ENCODE measurements around the gene DOCK4.

DOCK4 gene

DNA sequence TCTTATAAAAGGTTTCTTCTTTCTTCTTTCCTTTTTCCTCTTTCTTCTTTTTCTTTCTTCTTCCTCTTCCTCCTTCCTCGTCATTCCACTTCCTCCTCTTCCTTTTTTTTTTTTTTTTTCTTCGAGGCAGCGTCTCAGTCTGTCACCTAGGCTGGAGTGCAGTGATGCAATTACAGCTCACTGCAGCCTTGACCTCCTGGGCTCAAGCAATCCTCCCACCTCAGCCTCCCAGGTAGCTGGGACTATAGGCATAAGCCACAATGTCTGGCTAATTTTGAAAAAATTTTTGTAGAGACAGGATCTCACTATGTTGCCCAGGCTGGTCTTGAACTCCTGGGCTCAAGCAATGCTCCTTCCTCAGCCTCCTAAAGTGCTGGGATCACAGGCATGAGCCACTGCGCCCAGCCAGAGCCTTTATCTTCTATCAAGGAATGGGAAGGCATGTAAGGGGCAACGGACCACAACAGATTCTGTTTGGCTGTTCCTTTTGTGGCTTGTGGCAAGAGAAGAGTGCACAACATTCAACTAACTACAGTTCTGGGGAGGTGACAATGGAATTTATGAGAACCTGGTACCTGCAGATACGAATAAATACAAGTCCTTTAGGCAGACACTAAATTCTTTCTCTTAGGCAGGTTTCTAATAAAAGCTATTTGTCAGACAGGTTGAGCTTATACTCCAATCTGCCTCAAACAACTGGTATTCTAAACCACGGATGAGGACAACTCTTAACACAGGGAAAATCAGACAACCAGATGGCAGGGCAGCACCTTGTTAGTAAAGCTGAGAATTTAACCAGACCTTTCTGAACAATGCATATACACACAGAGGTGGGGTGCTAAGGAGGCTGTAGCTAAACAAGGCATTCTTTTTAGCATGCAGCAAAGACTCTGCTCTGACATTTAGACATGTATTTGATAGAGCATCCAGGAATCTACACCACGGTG, 100.3 kb downstream of the DOCK4 start:
- DNase-seq = no peak

- DNase-seq = no peak
Measured at GRCh38 chr7:112104120-112104519, 102.1 kb downstream of the DOCK4 start.

DNA sequence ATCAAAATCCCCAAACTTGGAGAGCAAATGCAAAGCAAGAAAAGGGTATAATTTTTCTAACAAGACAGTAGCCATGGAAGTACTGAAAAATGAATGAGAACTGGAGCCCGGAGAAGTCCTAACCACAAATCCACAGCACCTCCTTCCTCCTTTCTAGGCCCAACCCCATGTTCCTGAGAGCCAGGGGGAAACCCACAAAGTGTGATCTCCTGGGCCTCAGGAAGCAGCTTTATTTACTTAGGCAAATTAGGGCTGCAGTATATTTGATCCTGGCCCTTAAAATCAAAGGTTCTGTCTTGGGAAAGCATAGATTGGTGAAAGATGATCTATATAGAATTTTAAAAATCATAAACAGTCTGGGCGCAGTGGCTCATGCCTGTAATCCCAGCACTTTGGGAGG, 103.0 kb downstream of the DOCK4 start:
- DNase-seq = no peak

DNA sequence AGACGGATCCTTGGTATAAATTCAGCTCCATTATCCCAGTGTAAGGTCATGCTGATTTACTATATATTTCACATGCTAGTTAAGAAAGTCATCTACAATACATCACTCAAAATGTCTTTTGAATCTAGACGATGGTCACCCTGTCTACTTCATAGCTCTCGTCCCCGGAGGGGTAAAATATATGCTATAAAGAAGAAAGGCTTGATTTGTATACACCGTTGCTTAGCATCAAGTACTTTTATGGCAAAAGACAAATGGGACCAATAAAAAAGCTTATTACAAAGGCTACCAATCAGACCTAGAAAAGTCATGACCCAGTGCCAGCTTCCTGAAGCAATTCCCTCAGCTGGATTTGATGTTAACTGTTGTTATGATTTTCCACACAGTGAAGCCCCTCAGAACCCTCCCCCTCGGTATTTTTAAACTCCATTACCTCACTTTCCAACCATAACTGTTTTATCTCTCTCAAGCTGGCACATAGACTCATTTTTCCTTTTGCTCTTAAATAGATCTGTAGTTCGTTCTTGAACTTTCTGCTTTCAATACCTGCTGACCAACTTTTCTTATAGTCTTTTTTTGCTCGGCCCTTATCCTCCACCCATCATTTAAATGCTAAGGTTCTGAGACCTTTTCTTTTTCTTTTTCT, 104.9 kb downstream of the DOCK4 start:
- no peak for DNase-seq

- no peak for DNase-seq
Measured at GRCh38 chr7:112097524-112097923, 108.7 kb downstream of the DOCK4 start.

DNA sequence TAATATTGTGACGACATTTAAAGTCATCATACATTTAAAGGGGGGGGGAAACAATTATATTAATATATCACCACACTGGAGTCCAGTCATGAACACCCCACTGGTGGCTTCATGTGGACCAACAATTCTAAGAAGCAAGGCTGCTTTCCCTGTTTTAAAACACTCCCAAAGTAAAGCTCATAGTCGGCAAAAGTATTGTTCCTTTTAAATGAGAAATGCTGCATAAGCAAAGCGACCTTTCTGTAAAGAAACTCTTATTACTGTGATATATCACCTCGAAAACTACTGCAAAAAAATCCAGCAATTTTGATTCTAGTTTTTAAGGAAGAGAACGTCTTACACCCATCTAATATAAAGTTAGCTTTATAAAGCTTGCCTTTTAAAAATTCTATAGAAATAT, 112.8 kb downstream of the DOCK4 start:
- DNase-seq = no peak

DNA sequence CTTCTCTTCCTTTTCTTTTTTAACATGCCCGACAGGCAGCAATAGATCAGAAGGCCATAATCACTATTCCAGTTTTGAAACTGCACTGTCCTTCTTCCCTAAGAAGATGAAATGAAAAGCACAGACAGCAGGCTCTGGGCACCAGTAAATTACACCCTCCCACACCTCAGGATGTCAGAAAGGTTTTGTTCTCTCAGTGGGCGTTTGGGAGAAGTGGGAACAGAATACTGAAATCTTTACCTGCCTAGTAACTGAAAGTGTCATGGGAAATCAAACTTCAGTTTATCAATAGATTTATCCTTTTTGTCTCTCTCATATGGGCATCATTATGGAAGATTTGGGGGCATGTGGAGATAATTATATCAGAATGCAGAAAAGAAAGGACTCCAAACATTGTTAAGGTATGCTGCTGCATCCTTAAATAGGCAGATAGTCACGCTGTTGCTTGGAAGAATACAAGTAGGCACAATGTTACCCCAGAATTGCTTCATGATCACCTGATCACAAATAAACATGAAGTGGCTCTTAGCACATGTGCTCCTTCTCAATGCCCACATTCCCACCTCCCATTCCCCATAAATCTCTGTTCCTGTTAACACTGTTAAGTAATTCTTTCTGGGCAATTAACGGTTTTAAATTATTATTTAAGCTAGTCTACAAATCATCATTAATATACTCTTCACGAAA, 113.3 kb downstream of the DOCK4 start:
- DNase-seq = no peak

GRCh38 chr7:112092306-112092705, 113.9 kb downstream of the DOCK4 start:
- DNase-seq = no peak

DNA sequence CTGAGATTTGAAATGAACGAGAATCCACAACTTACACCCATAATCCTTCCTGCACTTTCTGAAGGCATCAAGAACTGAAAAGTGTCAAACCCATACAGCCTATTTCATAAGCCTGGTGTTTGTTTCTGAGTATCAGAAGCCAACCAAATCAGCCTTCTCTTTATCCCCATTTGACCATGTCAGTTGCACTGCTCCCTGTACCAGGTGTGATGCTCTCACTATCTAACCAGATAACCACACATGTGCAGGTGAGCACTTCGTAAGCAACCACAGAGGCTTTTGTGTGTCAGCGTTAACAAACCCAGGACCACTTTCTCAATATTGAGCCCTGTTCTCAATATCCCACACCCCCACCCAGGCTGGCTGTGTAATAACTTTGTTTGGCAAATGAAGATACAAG, 114.4 kb downstream of the DOCK4 start:
- DNase-seq = no peak

DNA sequence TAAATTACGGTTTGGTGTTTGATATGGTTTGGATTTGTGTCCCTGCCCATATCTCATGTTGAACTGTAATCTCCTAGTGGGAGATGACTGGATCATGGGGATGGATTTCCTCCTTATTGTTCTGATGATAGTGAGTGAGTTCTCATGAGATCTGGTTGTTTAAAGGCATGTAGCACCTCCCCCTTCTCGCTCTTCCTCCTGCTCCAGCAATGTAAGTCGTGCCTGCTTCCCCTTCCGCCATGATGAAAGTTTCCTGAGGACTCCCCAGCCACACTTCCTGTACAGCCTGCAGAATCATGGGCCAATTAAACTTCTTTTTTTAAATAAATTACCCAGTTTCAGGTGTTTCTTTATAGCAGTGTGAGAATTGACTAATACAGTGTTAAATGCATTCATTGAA, 116.6 kb downstream of the DOCK4 start:
- no peak for DNase-seq

DNA sequence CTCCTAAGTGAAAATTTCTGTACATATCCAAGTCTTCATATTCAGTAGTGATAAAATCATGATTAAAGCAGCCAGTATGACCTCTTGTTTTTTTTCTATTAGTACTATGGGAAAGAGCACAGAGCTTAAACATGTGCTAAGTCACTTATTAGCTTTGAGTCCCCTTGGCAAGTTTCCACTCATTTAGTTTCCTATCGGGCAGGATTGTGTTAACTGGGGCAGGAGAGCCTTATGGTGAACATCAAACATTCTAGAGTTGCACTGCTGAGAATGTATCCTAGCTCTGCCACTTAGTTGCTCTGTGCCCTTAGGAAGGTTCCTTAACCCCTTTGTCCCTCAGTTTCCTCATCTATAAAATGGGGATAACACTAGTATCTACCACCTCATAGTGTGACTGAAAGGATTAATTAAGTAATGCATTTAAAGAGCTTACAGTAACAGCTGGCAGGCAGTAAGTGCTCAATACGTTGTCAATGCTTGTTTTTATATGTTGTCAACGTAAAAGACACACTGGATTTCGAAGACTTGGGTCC, 117.6 kb downstream of the DOCK4 start:
- no peak for DNase-seq

DNA sequence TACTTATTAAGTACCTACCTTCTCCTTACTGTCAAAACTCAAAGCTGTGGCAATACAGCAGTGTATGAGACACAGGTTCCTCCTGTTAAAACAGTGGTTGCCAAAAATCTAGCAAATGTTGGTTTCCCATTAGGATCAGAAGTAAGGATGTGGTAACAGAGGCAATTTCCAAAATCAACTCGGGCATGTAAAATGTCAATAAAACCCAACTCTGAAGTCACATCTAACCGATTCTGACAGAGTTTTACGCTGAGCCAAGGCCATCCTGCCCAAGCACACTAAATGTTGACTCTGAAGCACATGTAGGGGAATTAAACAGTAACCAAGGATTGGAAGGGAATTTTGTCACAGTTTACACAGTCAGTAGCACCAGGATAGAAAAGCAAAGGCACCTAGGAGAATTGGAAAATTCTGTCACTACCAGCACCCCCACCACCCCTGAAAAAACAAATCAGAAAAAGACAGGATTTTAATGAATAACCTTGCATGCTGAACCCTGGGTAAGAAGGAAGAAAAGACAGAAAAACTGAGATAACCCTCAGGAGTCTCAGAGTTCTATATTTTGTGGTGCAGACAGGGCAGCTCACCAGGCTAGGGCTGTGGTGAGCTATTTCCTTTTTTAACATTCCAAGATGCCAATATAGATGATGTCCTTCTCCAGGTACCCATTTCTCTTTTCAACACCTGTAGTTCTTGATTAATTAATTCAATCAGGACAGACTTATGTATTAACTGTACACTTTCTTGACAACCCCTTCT, 119.5 kb downstream of the DOCK4 start:
- no peak for DNase-seq

- no peak for DNase-seq
Measured at GRCh38 chr7:112084520-112084971, 121.7 kb downstream of the DOCK4 start.

DNA sequence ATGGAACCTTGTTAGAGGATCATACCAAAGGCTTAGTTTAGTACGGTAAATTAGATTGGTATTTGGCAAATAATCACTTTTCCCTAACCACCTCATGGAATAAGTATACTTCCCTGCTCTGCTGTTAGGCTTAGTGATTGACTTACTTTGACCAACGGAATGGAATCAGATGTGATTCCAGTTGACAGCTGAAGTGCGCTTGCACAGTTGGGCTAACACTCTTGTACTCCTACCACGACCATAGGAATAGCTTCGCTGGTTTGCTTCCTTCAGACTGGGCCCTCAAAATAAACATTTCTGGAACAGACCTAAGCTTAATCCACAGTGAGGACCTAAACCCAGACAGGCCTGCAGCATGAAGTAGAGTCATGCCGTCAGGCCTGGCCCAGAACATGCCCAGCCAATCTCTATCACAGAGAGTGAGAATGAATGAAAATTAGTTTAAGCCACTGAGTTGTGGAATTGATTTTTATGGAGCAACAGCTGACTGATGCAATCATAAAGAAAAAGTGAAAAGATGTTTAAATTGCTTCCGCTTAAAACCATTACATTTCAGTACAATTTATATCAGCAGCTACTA, 122.3 kb downstream of the DOCK4 start:
- no peak for DNase-seq

DNA sequence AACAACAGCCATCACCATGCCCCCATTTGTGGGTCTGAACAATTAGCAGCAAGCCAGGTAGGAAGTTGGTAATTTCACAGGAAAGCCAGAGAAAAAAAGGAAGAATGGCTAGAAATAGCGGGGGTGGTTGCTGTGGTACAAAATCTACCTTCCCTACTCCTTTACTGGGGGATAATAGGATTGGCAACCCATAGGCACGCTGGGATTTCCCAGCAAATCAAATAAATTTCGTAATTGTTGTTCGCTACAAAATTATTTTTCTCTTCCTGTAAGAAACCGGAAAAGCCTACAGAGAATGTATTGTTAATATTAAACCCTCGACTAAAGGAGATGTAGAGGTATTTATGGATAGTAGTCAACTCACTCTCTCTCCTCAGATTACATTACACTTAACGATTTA, 123.9 kb downstream of the DOCK4 start:
- DNase-seq = no peak

DNA sequence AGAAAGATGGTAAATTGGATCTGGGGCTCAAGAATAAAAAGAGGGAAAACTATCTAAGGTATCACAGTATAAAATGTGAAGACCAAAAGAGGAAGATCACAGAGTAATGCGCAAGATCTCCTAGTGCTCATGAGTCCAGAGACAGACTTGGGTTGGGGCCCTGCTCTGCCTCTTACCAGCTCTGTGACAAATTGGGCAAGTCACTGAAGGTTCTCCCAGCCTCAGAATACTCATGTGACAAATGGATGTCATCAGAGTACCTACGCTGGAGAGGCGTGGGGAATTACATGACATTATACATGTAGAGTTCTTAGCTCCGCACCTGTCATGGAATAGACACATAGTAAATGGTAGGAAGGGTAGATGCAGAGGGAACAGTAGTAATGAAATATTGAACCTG, 124.4 kb downstream of the DOCK4 start:
- no peak for DNase-seq

DNA sequence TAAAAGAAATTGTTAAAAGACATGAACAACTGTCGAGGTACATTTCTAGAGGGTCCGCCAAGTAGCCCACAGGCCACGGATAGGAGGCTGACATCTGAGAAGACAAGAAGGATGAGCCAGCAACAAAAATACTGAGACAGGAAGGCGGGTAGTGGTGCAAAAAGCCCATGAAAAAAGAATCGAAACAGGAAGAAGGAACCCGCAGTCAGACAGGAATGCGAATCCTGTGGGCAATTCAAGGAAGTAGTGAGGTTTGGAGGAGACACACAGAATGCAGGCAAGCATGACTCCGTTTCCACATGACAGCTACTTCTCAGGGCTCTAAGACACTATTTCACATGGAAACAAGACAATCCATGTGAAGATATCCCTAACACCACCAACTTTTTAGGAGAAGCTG, 125.2 kb downstream of the DOCK4 start:
- no peak for DNase-seq

DNA sequence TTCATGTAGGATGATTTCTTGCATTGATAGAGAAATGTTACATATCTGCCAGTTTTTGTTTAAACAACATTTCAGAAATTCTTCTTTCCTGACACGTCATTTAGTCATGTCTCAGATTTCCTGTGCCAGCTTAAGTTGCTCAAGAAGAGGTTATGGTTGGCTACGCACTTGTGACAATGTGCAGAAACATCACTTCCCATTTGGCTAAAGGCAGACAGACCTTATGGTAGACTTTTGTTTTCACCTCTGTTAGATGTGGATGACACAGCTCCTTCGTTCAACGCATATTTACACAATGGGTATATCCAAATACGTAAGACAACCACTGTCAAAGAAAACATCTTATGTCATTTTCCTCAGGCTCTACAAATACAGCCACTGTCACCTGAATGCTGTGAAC, 125.8 kb downstream of the DOCK4 start:
- no peak for DNase-seq

DNA sequence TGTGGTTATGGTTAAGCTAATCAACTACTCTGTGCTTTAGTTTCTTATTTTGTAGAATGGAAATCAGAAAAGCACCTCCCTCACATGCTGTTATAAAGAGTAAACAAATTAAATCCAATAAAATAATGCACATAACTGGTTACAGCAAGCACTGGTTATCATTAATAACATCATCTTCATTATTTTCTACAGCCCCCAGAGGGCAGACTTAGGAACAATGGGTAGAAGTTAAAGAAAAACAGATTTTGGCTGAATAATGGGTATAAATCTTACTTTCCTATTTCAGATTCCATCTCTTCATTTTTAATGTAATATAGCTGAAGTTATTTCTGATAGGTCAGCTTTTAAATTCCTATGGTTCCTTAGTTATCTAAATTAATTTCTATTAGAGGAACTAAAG, 126.5 kb downstream of the DOCK4 start:
- no peak for DNase-seq

- no peak for DNase-seq
Measured at GRCh38 chr7:112079122-112079521, 127.1 kb downstream of the DOCK4 start.

DNA sequence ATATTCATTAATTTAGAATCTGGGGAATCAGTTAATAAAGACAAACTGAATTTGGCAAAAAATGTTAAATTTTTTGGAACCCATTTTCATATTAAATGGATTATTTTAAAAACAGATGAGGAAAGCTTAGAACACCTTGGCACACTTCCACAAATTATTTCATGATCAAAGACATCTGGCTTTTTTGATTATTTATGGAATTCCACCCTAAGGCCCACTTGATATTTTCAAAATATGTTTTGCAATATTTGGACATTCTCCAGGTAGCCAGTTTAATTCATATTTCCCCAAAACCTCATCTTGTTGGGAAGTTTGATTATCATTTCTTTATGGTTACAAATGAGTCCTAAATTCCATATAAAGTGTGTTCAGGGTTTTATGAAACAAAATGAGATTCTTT, 129.9 kb downstream of the DOCK4 start:
- no peak for DNase-seq

GRCh38 chr7:112074464-112074863, 131.7 kb downstream of the DOCK4 start:
- no peak for DNase-seq

Measured in NCI-H2107 (cell line).